Measurements from ENCODE around the gene TSPAN15. TPM values are rescaled to one million over a fixed set of nuclear protein-coding genes. Genes with fewer than 3 reads are reported as not detected.

TSPAN15 gene
- total and polyA plus RNA-seq, 2 donors (not counting 1 experiment from before 2014, with no cell fraction given), result 0.56 to 2.6 TPM

DNA sequence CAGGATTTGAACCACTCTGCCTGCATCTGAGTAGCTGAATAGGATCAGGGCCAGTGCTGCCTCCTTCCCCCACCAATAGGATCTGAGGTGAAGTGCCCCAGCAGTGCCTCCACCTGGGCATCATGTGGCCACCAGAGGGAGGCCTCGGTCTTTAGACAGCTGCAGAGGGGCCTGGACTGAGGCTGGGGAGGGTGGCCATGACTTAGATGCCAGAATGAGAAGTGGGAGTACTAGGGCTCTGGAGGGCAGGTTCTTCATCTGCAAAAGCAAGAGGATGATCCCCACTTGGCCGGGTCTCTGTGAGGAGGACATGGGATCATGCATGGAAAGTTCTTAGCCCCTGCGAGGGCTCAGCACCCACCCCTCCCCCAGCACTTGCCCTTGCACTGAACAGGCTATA lies 65.1 kb downstream of the TSPAN15 start:
- H3K4me1 ChIP-seq (ENCODE audit: control insufficient read depth, extremely low read depth, insufficient read depth, low read length), result no peaks in the 10 kb centered on the region
- no peak overlapping the region for H3K9ac ChIP-seq (ENCODE audit: insufficient read depth, low read length)
- H3K79me2 ChIP-seq (ENCODE audit: control insufficient read depth, insufficient read depth, low read length), result no peaks in the 10 kb centered on the region
- TF ChIP-seq, protein P1, sequence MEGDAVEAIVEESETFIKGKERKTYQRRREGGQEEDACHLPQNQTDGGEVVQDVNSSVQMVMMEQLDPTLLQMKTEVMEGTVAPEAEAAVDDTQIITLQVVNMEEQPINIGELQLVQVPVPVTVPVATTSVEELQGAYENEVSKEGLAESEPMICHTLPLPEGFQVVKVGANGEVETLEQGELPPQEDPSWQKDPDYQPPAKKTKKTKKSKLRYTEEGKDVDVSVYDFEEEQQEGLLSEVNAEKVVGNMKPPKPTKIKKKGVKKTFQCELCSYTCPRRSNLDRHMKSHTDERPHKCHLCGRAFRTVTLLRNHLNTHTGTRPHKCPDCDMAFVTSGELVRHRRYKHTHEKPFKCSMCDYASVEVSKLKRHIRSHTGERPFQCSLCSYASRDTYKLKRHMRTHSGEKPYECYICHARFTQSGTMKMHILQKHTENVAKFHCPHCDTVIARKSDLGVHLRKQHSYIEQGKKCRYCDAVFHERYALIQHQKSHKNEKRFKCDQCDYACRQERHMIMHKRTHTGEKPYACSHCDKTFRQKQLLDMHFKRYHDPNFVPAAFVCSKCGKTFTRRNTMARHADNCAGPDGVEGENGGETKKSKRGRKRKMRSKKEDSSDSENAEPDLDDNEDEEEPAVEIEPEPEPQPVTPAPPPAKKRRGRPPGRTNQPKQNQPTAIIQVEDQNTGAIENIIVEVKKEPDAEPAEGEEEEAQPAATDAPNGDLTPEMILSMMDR (conservative IDR thresholded peaks at IDR 0.05 in 1 of 2, IDR thresholded peaks at IDR 0.05 in 1 of 2; ENCODE audit: low read depth in 1 of 2, low read length in 2 of 2), result peak in 1 of 2 donors; percentile 2
- TF ChIP-seq EZH2 (IDR thresholded peaks at IDR 0.05; ENCODE audit: low read length, missing control alignments), result no peak
- no peaks in the 10 kb centered on the region for H4K20me1 ChIP-seq (ENCODE audit: control insufficient read depth, extremely low read depth, insufficient read depth, low read length)
- H2AFZ ChIP-seq (ENCODE audit: low read length), result no peak overlapping the region
- no peak overlapping the region for H3K27ac ChIP-seq (ENCODE audit: insufficient read depth, low read length)
- no peak overlapping the region for H3K4me2 ChIP-seq (ENCODE audit: extremely low read depth, insufficient read depth, low read length)
- H3K27me3 ChIP-seq (ENCODE audit: control insufficient read depth, insufficient read depth, low read length), result peaks cover 7% of the 10 kb centered on the region
- no peak for DNase-seq (ENCODE audit: low read depth in 2 of 2)
- no peak overlapping the region for H3K4me3 ChIP-seq (replicated peaks in 1 of 4; ENCODE audit: control extremely low read depth in 1 of 4, insufficient read depth in 1 of 4, low read depth in 3 of 4, low read length in 4 of 4)
- no peaks in the 10 kb centered on the region for H3K9me3 ChIP-seq (ENCODE audit: control insufficient read depth, insufficient read depth, low read depth, low read length)
- H3K36me3 ChIP-seq (ENCODE audit: control insufficient read depth, insufficient read depth, low read length), result no peaks in the 10 kb centered on the region

GRCh38 chr10:69516796-69517195 lies 65.5 kb downstream of the TSPAN15 start:
- no peak overlapping the region for H3K9ac ChIP-seq (ENCODE audit: insufficient read depth, low read length)
- H3K79me2 ChIP-seq (ENCODE audit: control insufficient read depth, insufficient read depth, low read length), result no peaks in the 10 kb centered on the region
- no peaks in the 10 kb centered on the region for H3K36me3 ChIP-seq (ENCODE audit: control insufficient read depth, insufficient read depth, low read length)
- H3K4me2 ChIP-seq (ENCODE audit: extremely low read depth, insufficient read depth, low read length), result no peak overlapping the region
- DNase-seq (ENCODE audit: low read depth in 2 of 2), result no peak
- TF ChIP-seq, protein P1 (conservative IDR thresholded peaks at IDR 0.05 in 1 of 2, IDR thresholded peaks at IDR 0.05 in 1 of 2; ENCODE audit: low read depth in 1 of 2, low read length in 2 of 2), result no peak
- TF ChIP-seq EZH2 (IDR thresholded peaks at IDR 0.05; ENCODE audit: low read length, missing control alignments), result no peak
- H2AFZ ChIP-seq (ENCODE audit: low read length), result no peak overlapping the region
- no peak overlapping the region for H3K4me3 ChIP-seq (replicated peaks in 1 of 4; ENCODE audit: control extremely low read depth in 1 of 4, insufficient read depth in 1 of 4, low read depth in 3 of 4, low read length in 4 of 4)
- no peaks in the 10 kb centered on the region for H3K4me1 ChIP-seq (ENCODE audit: control insufficient read depth, extremely low read depth, insufficient read depth, low read length)
- no peak overlapping the region for H3K27ac ChIP-seq (ENCODE audit: insufficient read depth, low read length)
- peaks cover 7% of the 10 kb centered on the region for H3K27me3 ChIP-seq (ENCODE audit: control insufficient read depth, insufficient read depth, low read length)
- no peaks in the 10 kb centered on the region for H3K9me3 ChIP-seq (ENCODE audit: control insufficient read depth, insufficient read depth, low read depth, low read length)
- H4K20me1 ChIP-seq (ENCODE audit: control insufficient read depth, extremely low read depth, insufficient read depth, low read length), result no peaks in the 10 kb centered on the region

GRCh38 chr10:69517271-69517848 lies 66.1 kb downstream of the TSPAN15 start:
- Histone ChIP-seq H2AFZ (ENCODE audit: low read length) (no peak overlapping the region), H3K9me3 (ENCODE audit: control insufficient read depth, insufficient read depth, low read depth, low read length) (no peaks in the 10 kb centered on the region), H3K9ac (ENCODE audit: insufficient read depth, low read length) (no peak overlapping the region), H3K4me3 (replicated peaks in 1 of 4; ENCODE audit: control extremely low read depth in 1 of 4, insufficient read depth in 1 of 4, low read depth in 3 of 4, low read length in 4 of 4) (no peak overlapping the region), H3K27ac (ENCODE audit: insufficient read depth, low read length) (no peak overlapping the region), H3K36me3 (ENCODE audit: control insufficient read depth, insufficient read depth, low read length) (no peaks in the 10 kb centered on the region), H3K27me3 (ENCODE audit: control insufficient read depth, insufficient read depth, low read length) (peaks cover 4% of the 10 kb centered on the region), H3K79me2 (ENCODE audit: control insufficient read depth, insufficient read depth, low read length) (no peaks in the 10 kb centered on the region), H4K20me1 (ENCODE audit: control insufficient read depth, extremely low read depth, insufficient read depth, low read length) (no peaks in the 10 kb centered on the region), H3K4me1 (ENCODE audit: control insufficient read depth, extremely low read depth, insufficient read depth, low read length) (no peaks in the 10 kb centered on the region), H3K4me2 (ENCODE audit: extremely low read depth, insufficient read depth, low read length) (no peak overlapping the region)
- DNase-seq (ENCODE audit: low read depth in 2 of 2), result no peak
- TF ChIP-seq EZH2 (IDR thresholded peaks at IDR 0.05; ENCODE audit: low read length, missing control alignments), result no peak
- TF ChIP-seq, protein P1 (conservative IDR thresholded peaks at IDR 0.05 in 1 of 2, IDR thresholded peaks at IDR 0.05 in 1 of 2; ENCODE audit: low read depth in 1 of 2, low read length in 2 of 2), result no peak
